WERI-Rb-1 (cell line): ENCODE measurements around the gene IL1RAPL1.

Source experiments
- DNase-seq: peaks from one replicate; pipeline ENCODE4 v3.0.0-alpha.2; 2020
- H3K27ac ChIP-seq: fragments of 250-450 bp; sonication (Bioruptor Pico); 2 replicates; pipeline ENCODE4 v1.5.1; 2020; ENCODE audit warnings: mild to moderate bottlenecking, moderate library complexity
- H3K27me3 ChIP-seq: fragments of 250-450 bp; sonication (Bioruptor Pico); 2 replicates; pipeline ENCODE4 v1.5.1; 2021; ENCODE audit warnings: mild to moderate bottlenecking, low read depth, moderate library complexity; ENCODE audit not compliant: insufficient read depth, severe bottlenecking
- H3K36me3 ChIP-seq: fragments of 250-450 bp; sonication (Bioruptor Pico); 2 replicates; pipeline ENCODE4 v1.5.1; 2020; ENCODE audit warnings: mild to moderate bottlenecking, moderate library complexity
- H3K4me3 ChIP-seq: 2 replicates; pipeline ENCODE4 v1.5.1; 2011; ENCODE audit warnings: low read depth, mild to moderate bottlenecking, control low read depth, low read length
- H3K9me3 ChIP-seq: fragments of 250-450 bp; sonication (Bioruptor Pico); 2 replicates; pipeline ENCODE4 v1.5.1; 2021; ENCODE audit warnings: mild to moderate bottlenecking, moderate library complexity; ENCODE audit not compliant: severe bottlenecking
- CTCF ChIP-seq: IDR thresholded peaks from 2 replicates; pipeline ENCODE4 v1.5.1; 2011; ENCODE audit warnings: low read depth, mild to moderate bottlenecking, control low read depth, inconsistent platforms, low read length

Gene IL1RAPL1

GRCh38 chrX:29627833-29628232, 1040.6 kb downstream of the IL1RAPL1 start:
- peaks cover 3% of the 10 kb centered on the region for H3K27me3 ChIP-seq
- H3K27ac ChIP-seq = no peak overlapping the region
- DNase-seq = no peak
- no peak overlapping the region for H3K4me3 ChIP-seq
- H3K9me3 ChIP-seq = no peaks in the 10 kb centered on the region
- H3K36me3 ChIP-seq = no peaks in the 10 kb centered on the region
- no peak for TF ChIP-seq CTCF

GRCh38 chrX:29634516-29634915, 1047.3 kb downstream of the IL1RAPL1 start:
- Histone ChIP-seq H3K4me3 (no peak overlapping the region), H3K36me3 (no peaks in the 10 kb centered on the region), H3K27me3 (peaks cover 3% of the 10 kb centered on the region), H3K27ac (no peak overlapping the region), H3K9me3 (no peaks in the 10 kb centered on the region)
- no peak for TF ChIP-seq CTCF
- DNase-seq = no peak

- Histone ChIP-seq H3K4me3 (no peak overlapping the region), H3K36me3 (no peaks in the 10 kb centered on the region), H3K9me3 (no peaks in the 10 kb centered on the region), H3K27ac (no peak overlapping the region), H3K27me3 (peaks cover 3% of the 10 kb centered on the region)
- DNase-seq = no peak
- TF ChIP-seq CTCF = no peak
Measured at GRCh38 chrX:29636331-29636730, 1049.1 kb downstream of the IL1RAPL1 start.

- no peak for DNase-seq
- Histone ChIP-seq H3K27ac (no peak overlapping the region), H3K27me3 (peaks cover 5% of the 10 kb centered on the region), H3K9me3 (no peaks in the 10 kb centered on the region), H3K36me3 (no peaks in the 10 kb centered on the region), H3K4me3 (no peak overlapping the region)
- TF ChIP-seq CTCF = no peak
Measured at GRCh38 chrX:29640106-29640505, 1052.9 kb downstream of the IL1RAPL1 start.

- no peak overlapping the region for H3K27ac ChIP-seq
- H3K27me3 ChIP-seq = peaks cover 5% of the 10 kb centered on the region
- H3K36me3 ChIP-seq = no peaks in the 10 kb centered on the region
- TF ChIP-seq CTCF = no peak
- DNase-seq = no peak
- H3K9me3 ChIP-seq = no peaks in the 10 kb centered on the region
- H3K4me3 ChIP-seq = no peak overlapping the region
Measured at GRCh38 chrX:29641461-29641860, 1054.2 kb downstream of the IL1RAPL1 start.

- Histone ChIP-seq H3K27me3 (peaks cover 5% of the 10 kb centered on the region), H3K27ac (no peak overlapping the region), H3K4me3 (no peak overlapping the region), H3K36me3 (no peaks in the 10 kb centered on the region), H3K9me3 (no peaks in the 10 kb centered on the region)
- no peak for TF ChIP-seq CTCF
- no peak for DNase-seq
Measured at GRCh38 chrX:29643181-29643580, 1055.9 kb downstream of the IL1RAPL1 start.
